Hepatocyte (in vitro differentiated cells): ENCODE measurements around the gene GDPD3. TPM values are rescaled to one million over a fixed set of nuclear protein-coding genes. Genes with fewer than 3 reads are reported as not detected.

Experiments used
- DNase-seq: peaks from one replicate; pipeline ENCODE4 v3.0.0-alpha.2; 2016; ENCODE audit warnings: low spot score
- H2AFZ ChIP-seq: fragments of 200-600 bp; sonication (generic); 2 replicates; pipeline ENCODE4 v1.6.0; 2016; ENCODE audit warnings: antibody characterized with exemption, mild to moderate bottlenecking
- H3K27ac ChIP-seq: fragments of 200-600 bp; sonication (generic); 2 replicates; pipeline ENCODE4 v1.5.1; 2016; ENCODE audit warnings: mild to moderate bottlenecking
- H3K27me3 ChIP-seq: fragments of 200-600 bp; sonication (generic); 2 replicates; pipeline ENCODE4 v1.6.1; 2016
- H3K36me3 ChIP-seq: fragments of 200-600 bp; sonication (generic); replicated peaks from 2 replicates; pipeline ENCODE4 v1.5.1; 2016; ENCODE audit warnings: low read depth; ENCODE audit not compliant: insufficient read depth
- H3K4me1 ChIP-seq: fragments of 200-600 bp; sonication (generic); 2 replicates; pipeline ENCODE4 v1.5.1; 2016; ENCODE audit warnings: mild to moderate bottlenecking, moderate library complexity; ENCODE audit not compliant: insufficient read depth
- H3K4me2 ChIP-seq: fragments of 200-600 bp; sonication (generic); 2 replicates; pipeline ENCODE4 v1.6.0; 2016
- H3K4me3 ChIP-seq: fragments of 200-600 bp; sonication (generic); 2 replicates; pipeline ENCODE4 v1.5.1; 2016; ENCODE audit warnings: mild to moderate bottlenecking
- H3K79me2 ChIP-seq: fragments of 200-600 bp; sonication (generic); 2 replicates; pipeline ENCODE4 v1.6.0; 2017; ENCODE audit warnings: mild to moderate bottlenecking
- H3K9me2 ChIP-seq: fragments of 200-600 bp; sonication (generic); replicated peaks from 2 replicates; pipeline ENCODE4 v1.6.0; 2017; ENCODE audit warnings: mild to moderate bottlenecking; ENCODE audit not compliant: insufficient read depth
- H3K9me3 ChIP-seq: fragments of 200-600 bp; sonication (generic); 2 replicates; pipeline ENCODE4 v1.5.1; 2016; ENCODE audit warnings: low read depth, mild to moderate bottlenecking
- H4K20me1 ChIP-seq: fragments of 200-600 bp; sonication (generic); 2 replicates; pipeline ENCODE4 v1.6.0; 2016; ENCODE audit warnings: mild to moderate bottlenecking; ENCODE audit not compliant: insufficient read depth, poor library complexity, severe bottlenecking
- EZH2 ChIP-seq: fragments of 200-600 bp; sonication (generic); IDR thresholded peaks from 2 replicates; pipeline ENCODE4 v1.6.1; 2016; ENCODE audit warnings: antibody characterized with exemption, mild to moderate bottlenecking, borderline replicate concordance
- EZH2phosphoT487 ChIP-seq: fragments of 200-600 bp; sonication (generic); IDR thresholded peaks from one replicate; pipeline ENCODE4 v1.6.1; 2018; ENCODE audit warnings: antibody characterized with exemption, mild to moderate bottlenecking, low read depth, moderate library complexity; ENCODE audit not compliant: unreplicated experiment, severe bottlenecking
- WGBS: methylation state at CpG from one replicate; pipeline ENCODE4 v1.1.6; 2016; ENCODE audit warnings: low lambda C conversion rate; ENCODE audit errors: missing lambda C conversion rate; 5-methylcytosine and 5-hydroxymethylcytosine counted together
- polyA plus RNA-seq: library from polyadenylated mRNA; unstranded; fragments of >200 nt; fragmentation: Nextera tagmentation; extraction: Ambion mirVana; gene quantifications from 2 replicates; pipeline ENCODE4 v1.2.1, GENCODE V29; 2016
- total RNA-seq: library from RNA; depleted of rRNA; stranded (reverse); fragments of >200 nt; gene quantifications from 2 replicates; pipeline ENCODE4 v1.2.3, GENCODE V29; 2014
- TF ChIP-seq, protein P1 (sequence below): fragments of 200-600 bp; sonication (generic); IDR thresholded peaks from 2 replicates; pipeline ENCODE4 v1.5.1; 2016; ENCODE audit warnings: antibody characterized with exemption, mild to moderate bottlenecking; ENCODE audit not compliant: poor library complexity

The GDPD3 gene
- total and polyA plus RNA-seq, 2 experiments from 2014 or later: 0.67 to 5.4 TPM

DNA sequence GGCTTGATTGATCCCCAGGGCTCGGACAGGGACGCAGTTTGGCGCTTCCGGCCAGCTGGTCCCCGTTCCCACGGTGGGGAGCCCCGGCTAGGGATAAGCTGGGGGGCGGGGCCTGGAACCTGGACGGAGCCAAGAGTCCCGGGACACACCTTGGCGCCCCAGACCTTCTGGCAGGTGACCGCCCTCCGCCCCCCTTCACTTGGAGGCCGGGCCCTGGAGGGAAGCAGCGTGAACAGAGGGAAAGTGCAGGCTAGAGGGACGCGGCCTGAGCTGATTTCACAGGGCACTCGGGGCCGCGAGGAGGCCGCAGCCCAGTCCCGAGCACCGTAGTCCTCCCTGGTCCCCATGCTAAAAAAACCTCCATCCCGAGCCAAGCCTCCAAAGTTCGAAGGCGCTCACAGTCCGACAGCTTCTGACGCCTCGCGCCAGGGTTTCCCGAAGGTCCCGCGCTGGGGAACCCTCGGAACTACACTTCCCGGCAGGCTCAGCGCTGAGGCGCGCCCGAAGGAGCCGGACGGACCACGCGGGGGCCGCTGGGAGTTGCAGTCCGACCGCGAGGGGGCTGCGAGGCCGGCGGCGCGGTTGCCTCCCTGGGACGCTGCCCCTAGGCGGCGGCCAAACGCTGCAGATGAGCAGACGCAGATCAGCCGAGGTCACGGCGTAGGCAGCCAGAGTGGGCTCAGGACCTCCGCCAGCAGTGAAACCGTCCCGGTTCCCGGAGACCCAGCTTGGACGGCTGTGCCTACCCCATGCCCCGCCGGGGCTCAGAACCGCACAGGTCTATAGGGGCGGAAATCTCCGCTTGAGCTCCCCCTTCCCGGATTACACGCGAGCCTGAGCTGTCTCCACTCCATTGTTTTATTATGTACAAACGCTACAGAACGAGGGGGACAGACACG is 21.6 kb downstream of the GDPD3 start, which contains the start of gene TBX6:
Gene TBX6 (minus strand): TSS at position 451 of the 899 bp plus-strand sequence. CDS start 731 bp downstream, outside the sequence.
- Histone ChIP-seq H3K9me3 (no peaks in the 10 kb centered on the region), H2AFZ (peak within 1 kb of the TSS; percentile 76), H3K4me1 (peaks cover 15% of the 10 kb centered on the region), H3K27me3 (no peaks in the 10 kb centered on the region), H3K4me3 (peak within 1 kb of the TSS; percentile 25), H3K9me2 (no peaks in the 10 kb centered on the region), H4K20me1 (no peaks in the 10 kb centered on the region), H3K36me3 (no peaks in the 10 kb centered on the region), H3K27ac (peak within 1 kb of the TSS; percentile 53), H3K79me2 (peaks cover 11% of the 10 kb centered on the region), H3K4me2 (peak within 1 kb of the TSS; percentile 92)
- 2% methylated on average over 74 of the region's 76 CpGs for WGBS
- TF ChIP-seq EZH2phosphoT487: no peak
- TF ChIP-seq EZH2: no peak
- TF ChIP-seq, protein P1, sequence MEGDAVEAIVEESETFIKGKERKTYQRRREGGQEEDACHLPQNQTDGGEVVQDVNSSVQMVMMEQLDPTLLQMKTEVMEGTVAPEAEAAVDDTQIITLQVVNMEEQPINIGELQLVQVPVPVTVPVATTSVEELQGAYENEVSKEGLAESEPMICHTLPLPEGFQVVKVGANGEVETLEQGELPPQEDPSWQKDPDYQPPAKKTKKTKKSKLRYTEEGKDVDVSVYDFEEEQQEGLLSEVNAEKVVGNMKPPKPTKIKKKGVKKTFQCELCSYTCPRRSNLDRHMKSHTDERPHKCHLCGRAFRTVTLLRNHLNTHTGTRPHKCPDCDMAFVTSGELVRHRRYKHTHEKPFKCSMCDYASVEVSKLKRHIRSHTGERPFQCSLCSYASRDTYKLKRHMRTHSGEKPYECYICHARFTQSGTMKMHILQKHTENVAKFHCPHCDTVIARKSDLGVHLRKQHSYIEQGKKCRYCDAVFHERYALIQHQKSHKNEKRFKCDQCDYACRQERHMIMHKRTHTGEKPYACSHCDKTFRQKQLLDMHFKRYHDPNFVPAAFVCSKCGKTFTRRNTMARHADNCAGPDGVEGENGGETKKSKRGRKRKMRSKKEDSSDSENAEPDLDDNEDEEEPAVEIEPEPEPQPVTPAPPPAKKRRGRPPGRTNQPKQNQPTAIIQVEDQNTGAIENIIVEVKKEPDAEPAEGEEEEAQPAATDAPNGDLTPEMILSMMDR: peak; percentile 75
- peak; percentile 97 for DNase-seq

- no peaks in the 10 kb centered on the region for H3K9me2 ChIP-seq
- no peaks in the 10 kb centered on the region for H3K27me3 ChIP-seq
- peak overlapping the region; percentile 3 for H3K27ac ChIP-seq
- H3K36me3 ChIP-seq: no peaks in the 10 kb centered on the region
- 84% methylated on average over 25 of the region's 26 CpGs for WGBS
- H3K9me3 ChIP-seq: no peaks in the 10 kb centered on the region
- peak overlapping the region; percentile 92 for H3K4me2 ChIP-seq
- TF ChIP-seq EZH2phosphoT487: no peak
- TF ChIP-seq, protein P1: no peak
- peaks cover 11% of the 10 kb centered on the region for H3K79me2 ChIP-seq
- peak overlapping the region; percentile 76 for H2AFZ ChIP-seq
- no peak overlapping the region for H3K4me3 ChIP-seq
- peaks cover 15% of the 10 kb centered on the region for H3K4me1 ChIP-seq
- H4K20me1 ChIP-seq: no peaks in the 10 kb centered on the region
- no peak for DNase-seq
Measured at GRCh38 chr16:30090610-30091331, 22.6 kb downstream of the GDPD3 start.

- no peak for DNase-seq
- Histone ChIP-seq H3K27me3 (no peaks in the 10 kb centered on the region), H2AFZ (no peak overlapping the region), H4K20me1 (no peaks in the 10 kb centered on the region), H3K4me3 (no peak overlapping the region), H3K9me3 (no peaks in the 10 kb centered on the region), H3K27ac (no peak overlapping the region), H3K36me3 (no peaks in the 10 kb centered on the region), H3K4me2 (no peak overlapping the region), H3K4me1 (peaks cover 6% of the 10 kb centered on the region), H3K9me2 (no peaks in the 10 kb centered on the region), H3K79me2 (no peaks in the 10 kb centered on the region)
- TF ChIP-seq EZH2phosphoT487: no peak
- no peak for TF ChIP-seq EZH2
- TF ChIP-seq, protein P1: no peak
- whole genome bisulfite sequencing: 87% methylated on average over 21 of the region's 22 CpGs
Measured at GRCh38 chr16:30088832-30089624, 24.3 kb downstream of the GDPD3 start.
